Panc1 (cell line): ENCODE data around the gene LAMC3.

Source experiments
- CTCF ChIP-seq: fragments of 450-650 bp; IDR thresholded peaks from 2 replicates; pipeline ENCODE4 v1.5.1; 2017; ENCODE audit warnings: mild to moderate bottlenecking
- POLR2AphosphoS5 ChIP-seq: IDR thresholded peaks from 2 replicates; pipeline ENCODE4 v1.6.1; 2012; ENCODE audit warnings: mild to moderate bottlenecking, low read depth, low read length, moderate library complexity
- REST ChIP-seq, 2 experiments: IDR thresholded peaks; 2 replicates each; pipeline ENCODE4 v1.6.1; 2011 to 2012; ENCODE audit warnings: low read depth in 2 of 2, control low read depth in 1 of 2, low read length in 1 of 2, mild to moderate bottlenecking in 1 of 2, moderate library complexity in 1 of 2; ENCODE audit not compliant: insufficient read depth in 1 of 2
- TCF7L2 ChIP-seq: IDR thresholded peaks from 2 replicates; pipeline ENCODE4 v1.6.1; 2011; ENCODE audit warnings: mild to moderate bottlenecking, low read depth, low read length, inconsistent platforms

- TF ChIP-seq CTCF (no peak), TCF7L2 (no peak), POLR2AphosphoS5 (no peak), REST (IDR thresholded peaks at IDR 0.05; ENCODE audit: insufficient read depth in 1 of 2, low read depth in 2 of 2, low read length in 1 of 2) (no peak)
Measured at GRCh38 chr9:130987054-130987453, 21.9 kb upstream of the LAMC3 start.
